Colonic mucosa (tissue), 4 donors: Measurements from ENCODE around the gene RACK1. TPM values are rescaled to one million over a fixed set of nuclear protein-coding genes. Genes with fewer than 3 reads are reported as not detected.

ENCODE experiments used
- DNase-seq: peaks from one replicate; pipeline ENCODE4 v3.0.0-alpha.2; 2020
- H3K27ac ChIP-seq: fragments of 200-600 bp; one replicate; pipeline ENCODE4 v1.8.0; 2021
- H3K27me3 ChIP-seq: fragments of 200-600 bp; one replicate; pipeline ENCODE4 v1.8.0; 2021
- H3K36me3 ChIP-seq: fragments of 200-600 bp; one replicate; pipeline ENCODE4 v1.8.0; 2021
- H3K4me1 ChIP-seq: fragments of 200-600 bp; one replicate; pipeline ENCODE4 v1.8.0; 2021; ENCODE audit warnings: mild to moderate bottlenecking
- H3K4me3 ChIP-seq: fragments of 200-600 bp; one replicate; pipeline ENCODE4 v1.8.0; 2021
- H3K9ac ChIP-seq, 2 donors: one replicate each; pipeline ENCODE4 v1.7.0; 2013; ENCODE audit warnings: control low read depth in 2 of 2, low read depth in 2 of 2, low read length in 2 of 2
- H3K9me3 ChIP-seq: fragments of 200-600 bp; one replicate; pipeline ENCODE4 v1.8.0; 2021
- intact Hi-C: fragments of 100-400 bp; cut with DNase I; formaldehyde crosslinking; loops from one replicate; pipeline ENCODE4 v1.14.1; 2022
- total RNA-seq, 2 donors: library from RNA; stranded (reverse); fragmentation: NEBNext Ultra II Directional in 1 of 2; extraction: Animal tissue kit (Norgen Biotek cat#: 25700) in 1 of 2; gene quantifications; one replicate each; pipeline ENCODE4 v1.2.1, GENCODE V29; 2021
- TF ChIP-seq, protein P1 (sequence below): fragments of 200-600 bp; IDR thresholded peaks from one replicate; pipeline ENCODE4 v1.8.0; 2022; ENCODE audit warnings: antibody characterized with exemption, mild to moderate bottlenecking
- donor health status: healthy.
- donor health status: DM: no; HTN: no; CAD: no.
- donor health status: DM: no; HTN: no; CAD: no.

Gene RACK1
- total RNA-seq, 2 donors from 2014 or later, result 1,252 to 1,403 TPM

DNA sequence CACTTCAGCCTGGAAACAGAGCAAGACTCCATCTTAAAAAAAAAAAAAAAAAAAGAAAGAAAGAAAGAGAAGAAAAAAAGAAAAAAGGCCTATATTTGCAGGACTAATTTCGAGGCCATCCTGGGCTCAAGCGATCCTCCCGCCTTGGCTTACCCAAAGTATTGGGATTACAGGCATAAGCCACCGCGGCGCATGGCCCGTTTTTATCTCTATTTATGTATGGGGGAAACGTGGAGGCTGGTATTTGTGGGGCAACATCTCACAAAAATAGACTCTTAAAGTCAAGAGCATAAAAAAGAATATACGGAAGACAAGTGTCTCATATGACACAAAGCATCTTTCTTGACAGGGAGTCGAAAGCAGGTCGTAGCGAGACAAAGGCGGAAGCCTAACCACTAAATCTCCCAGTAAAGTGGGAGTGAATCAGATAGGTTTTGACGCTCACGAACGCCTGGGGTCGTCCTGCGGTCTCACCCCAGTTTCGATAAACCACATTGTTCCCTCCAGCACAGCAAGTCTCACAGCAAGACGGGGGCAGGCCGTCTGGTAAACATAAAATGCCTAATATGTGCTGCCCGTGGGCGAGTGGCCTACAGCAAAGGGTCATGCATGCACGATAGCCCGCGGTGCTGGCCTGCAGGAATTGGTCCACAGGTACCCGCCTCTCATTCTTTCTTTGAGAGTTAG lies 22.5 kb downstream of the RACK1 start:
- no peak overlapping the region for H3K9ac ChIP-seq
- DNase-seq, result no peak
- H3K27me3 ChIP-seq, result no peaks in the 10 kb centered on the region
- H3K4me3 ChIP-seq, result no peak overlapping the region
- H3K27ac ChIP-seq, result peak overlapping the region; percentile 97
- TF ChIP-seq, protein P1, sequence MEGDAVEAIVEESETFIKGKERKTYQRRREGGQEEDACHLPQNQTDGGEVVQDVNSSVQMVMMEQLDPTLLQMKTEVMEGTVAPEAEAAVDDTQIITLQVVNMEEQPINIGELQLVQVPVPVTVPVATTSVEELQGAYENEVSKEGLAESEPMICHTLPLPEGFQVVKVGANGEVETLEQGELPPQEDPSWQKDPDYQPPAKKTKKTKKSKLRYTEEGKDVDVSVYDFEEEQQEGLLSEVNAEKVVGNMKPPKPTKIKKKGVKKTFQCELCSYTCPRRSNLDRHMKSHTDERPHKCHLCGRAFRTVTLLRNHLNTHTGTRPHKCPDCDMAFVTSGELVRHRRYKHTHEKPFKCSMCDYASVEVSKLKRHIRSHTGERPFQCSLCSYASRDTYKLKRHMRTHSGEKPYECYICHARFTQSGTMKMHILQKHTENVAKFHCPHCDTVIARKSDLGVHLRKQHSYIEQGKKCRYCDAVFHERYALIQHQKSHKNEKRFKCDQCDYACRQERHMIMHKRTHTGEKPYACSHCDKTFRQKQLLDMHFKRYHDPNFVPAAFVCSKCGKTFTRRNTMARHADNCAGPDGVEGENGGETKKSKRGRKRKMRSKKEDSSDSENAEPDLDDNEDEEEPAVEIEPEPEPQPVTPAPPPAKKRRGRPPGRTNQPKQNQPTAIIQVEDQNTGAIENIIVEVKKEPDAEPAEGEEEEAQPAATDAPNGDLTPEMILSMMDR, result no peak
- intact Hi-C loops, result no loop called here
- no peaks in the 10 kb centered on the region for H3K9me3 ChIP-seq
- H3K4me1 ChIP-seq, result peaks cover 7% of the 10 kb centered on the region
- H3K36me3 ChIP-seq, result no peaks in the 10 kb centered on the region

GRCh38 chr5:181220178-181220515 lies 23.6 kb downstream of the RACK1 start:
- intact Hi-C loops, result no loop called here
- H3K4me1 ChIP-seq, result peaks cover 7% of the 10 kb centered on the region

DNA sequence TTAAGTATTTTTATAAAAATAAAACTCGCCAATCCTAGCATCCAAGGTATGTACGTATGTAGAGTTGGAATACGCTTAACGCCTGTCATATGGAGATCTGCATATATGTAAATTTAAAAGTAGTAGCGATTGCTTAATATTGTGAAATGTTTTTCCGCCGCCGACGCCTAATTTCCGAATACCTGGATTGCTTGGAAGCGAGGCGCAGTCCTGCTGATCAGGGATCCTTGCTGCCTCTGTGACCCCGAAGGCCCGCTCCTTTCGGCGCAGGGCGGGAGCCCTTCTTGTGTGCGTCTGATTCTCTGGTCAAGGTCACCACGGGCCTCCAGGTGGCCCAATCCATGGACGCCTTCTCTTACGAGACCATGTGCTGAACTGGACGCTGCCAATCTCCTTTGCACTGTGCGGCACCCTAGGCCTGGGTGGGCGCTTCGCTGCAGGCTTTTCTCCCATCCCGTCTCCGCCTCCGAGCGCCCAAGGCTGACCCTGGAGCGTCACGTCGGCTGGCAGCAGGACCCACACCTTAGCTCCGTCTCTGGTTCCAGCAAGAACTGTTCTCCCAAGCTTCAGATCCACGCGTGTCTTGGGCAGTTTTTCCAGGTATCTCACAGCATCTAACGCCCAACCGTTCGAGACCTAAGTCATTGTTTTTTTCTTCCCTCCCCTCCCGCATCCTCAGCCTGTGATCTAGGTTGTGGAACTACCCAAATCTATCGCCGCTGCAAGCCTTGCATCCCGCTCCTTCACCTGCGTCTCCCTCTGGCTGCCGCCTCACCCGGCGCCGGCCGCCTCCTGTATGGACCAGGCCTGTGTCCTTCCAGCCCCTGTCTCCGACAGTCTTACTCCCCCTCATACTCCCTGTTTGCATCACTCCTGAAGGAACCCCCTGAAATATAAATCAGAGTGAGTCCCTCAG lies 24.2 kb downstream of the RACK1 start:
- no peak for DNase-seq
- Histone ChIP-seq H3K9ac (no peak overlapping the region), H3K4me3 (no peak overlapping the region), H3K9me3 (no peaks in the 10 kb centered on the region), H3K36me3 (no peaks in the 10 kb centered on the region), H3K27me3 (no peaks in the 10 kb centered on the region), H3K4me1 (peaks cover 7% of the 10 kb centered on the region), H3K27ac (no peak overlapping the region)
- intact Hi-C loops, result no loop called here
- TF ChIP-seq, protein P1, result no peak

More at GRCh38 chr5:181220178-181220515, 23.6 kb downstream of the RACK1 start:
- DNase-seq, result no peak
- no peaks in the 10 kb centered on the region for H3K27me3 ChIP-seq
- no peak overlapping the region for H3K9ac ChIP-seq
- no peaks in the 10 kb centered on the region for H3K9me3 ChIP-seq
- H3K27ac ChIP-seq, result no peak overlapping the region
- TF ChIP-seq, protein P1, result no peak
- H3K36me3 ChIP-seq, result no peaks in the 10 kb centered on the region
- no peak overlapping the region for H3K4me3 ChIP-seq

GRCh38 chr5:181218795-181219124 lies 24.9 kb downstream of the RACK1 start:
- no peaks in the 10 kb centered on the region for H3K27me3 ChIP-seq
- no peak overlapping the region for H3K9ac ChIP-seq
- H3K9me3 ChIP-seq, result no peaks in the 10 kb centered on the region
- peaks cover 7% of the 10 kb centered on the region for H3K4me1 ChIP-seq
- intact Hi-C loops, result no loop called here
- TF ChIP-seq, protein P1, result no peak
- peak overlapping the region; percentile 28 for H3K4me3 ChIP-seq
- DNase-seq, result no peak
- H3K36me3 ChIP-seq, result no peaks in the 10 kb centered on the region
- H3K27ac ChIP-seq, result peak overlapping the region; percentile 46

DNA sequence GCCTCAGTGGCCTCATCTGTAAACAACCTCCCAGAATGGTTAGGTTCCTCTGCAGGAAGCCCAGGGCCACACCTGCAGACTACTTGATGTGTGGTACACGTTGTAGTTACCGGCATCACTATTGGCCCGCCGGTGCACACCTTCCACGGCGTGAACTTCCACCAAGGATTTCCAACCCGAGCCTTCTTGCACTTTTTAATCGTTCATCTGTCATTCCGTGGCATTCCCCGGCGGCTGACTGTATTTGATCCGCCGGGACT lies 26.0 kb downstream of the RACK1 start:
- H3K4me1 ChIP-seq, result peaks cover 7% of the 10 kb centered on the region
- H3K9ac ChIP-seq, result peak overlapping the region; percentile 33 to 59
- H3K9me3 ChIP-seq, result no peaks in the 10 kb centered on the region
- DNase-seq, result peak; percentile 44
- H3K4me3 ChIP-seq, result peak overlapping the region; percentile 28
- no peaks in the 10 kb centered on the region for H3K36me3 ChIP-seq
- intact Hi-C loops, result no loop called here
- H3K27me3 ChIP-seq, result no peaks in the 10 kb centered on the region
- TF ChIP-seq, protein P1, result no peak
- peak overlapping the region; percentile 4 for H3K27ac ChIP-seq
